ENCODE results near the gene TMEM63A. TPM values are rescaled to one million over a fixed set of nuclear protein-coding genes. Genes with fewer than 3 reads are reported as not detected.

TMEM63A gene
- total RNA-seq, 6 experiments from 2014 or later = 32.1 to 81.5 (median 44.9) TPM

DNA sequence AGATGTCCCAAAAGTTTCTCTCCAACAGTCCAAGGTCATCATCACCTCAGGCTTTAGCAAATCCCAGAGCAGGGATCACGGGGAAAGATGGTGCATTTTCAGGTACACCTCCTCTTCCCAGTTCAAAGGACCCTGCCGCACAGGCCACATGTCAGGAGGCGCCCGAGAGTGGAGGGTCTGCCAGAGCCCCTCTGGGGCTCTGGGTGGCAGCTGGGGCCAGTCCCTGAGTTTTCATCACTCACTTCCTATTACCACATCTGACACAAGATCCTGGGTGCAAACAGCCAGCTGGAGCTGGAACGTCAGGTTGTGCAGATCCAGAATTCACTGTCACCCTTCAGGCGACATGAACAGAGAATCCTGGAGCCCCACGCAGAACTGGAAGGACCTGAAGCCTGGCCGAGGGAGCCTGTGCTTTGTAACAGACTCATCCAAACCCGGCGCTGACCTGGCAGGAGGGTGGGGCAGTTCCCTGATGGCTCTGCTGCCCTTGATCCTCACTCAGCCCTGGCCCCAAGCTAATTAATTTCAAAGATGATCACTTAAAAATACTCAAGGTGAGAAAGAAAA lies 8.8 kb downstream of the TMEM63A start:
- DNase-seq (peak in 1 of 3 donors; percentile 29), ATAC-seq (no peak)
- TF ChIP-seq, protein P1, sequence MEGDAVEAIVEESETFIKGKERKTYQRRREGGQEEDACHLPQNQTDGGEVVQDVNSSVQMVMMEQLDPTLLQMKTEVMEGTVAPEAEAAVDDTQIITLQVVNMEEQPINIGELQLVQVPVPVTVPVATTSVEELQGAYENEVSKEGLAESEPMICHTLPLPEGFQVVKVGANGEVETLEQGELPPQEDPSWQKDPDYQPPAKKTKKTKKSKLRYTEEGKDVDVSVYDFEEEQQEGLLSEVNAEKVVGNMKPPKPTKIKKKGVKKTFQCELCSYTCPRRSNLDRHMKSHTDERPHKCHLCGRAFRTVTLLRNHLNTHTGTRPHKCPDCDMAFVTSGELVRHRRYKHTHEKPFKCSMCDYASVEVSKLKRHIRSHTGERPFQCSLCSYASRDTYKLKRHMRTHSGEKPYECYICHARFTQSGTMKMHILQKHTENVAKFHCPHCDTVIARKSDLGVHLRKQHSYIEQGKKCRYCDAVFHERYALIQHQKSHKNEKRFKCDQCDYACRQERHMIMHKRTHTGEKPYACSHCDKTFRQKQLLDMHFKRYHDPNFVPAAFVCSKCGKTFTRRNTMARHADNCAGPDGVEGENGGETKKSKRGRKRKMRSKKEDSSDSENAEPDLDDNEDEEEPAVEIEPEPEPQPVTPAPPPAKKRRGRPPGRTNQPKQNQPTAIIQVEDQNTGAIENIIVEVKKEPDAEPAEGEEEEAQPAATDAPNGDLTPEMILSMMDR (IDR thresholded peaks at IDR 0.05) = no peak
- no peak for TF ChIP-seq POLR2A (IDR thresholded peaks at IDR 0.05)
- 74% methylated on average over 4 of the region's 10 CpGs for WGBS (ENCODE audit: insufficient coverage, low coverage, low lambda C conversion rate, missing lambda C conversion rate)
- H3K27ac ChIP-seq = no peak overlapping the region
- H3K9me3 ChIP-seq = no peaks in the 10 kb centered on the region
- intact Hi-C loops (cut with DNase I) = no loop called here
- H3K4me3 ChIP-seq = no peak overlapping the region
- peaks cover 0 to 20% (median 6%) of the 10 kb centered on the region in 4 donors for H3K4me1 ChIP-seq
- peaks cover 0 to 74% (median 31%) of the 10 kb centered on the region in 4 donors for H3K36me3 ChIP-seq
- H3K27me3 ChIP-seq = no peaks in the 10 kb centered on the region

DNA sequence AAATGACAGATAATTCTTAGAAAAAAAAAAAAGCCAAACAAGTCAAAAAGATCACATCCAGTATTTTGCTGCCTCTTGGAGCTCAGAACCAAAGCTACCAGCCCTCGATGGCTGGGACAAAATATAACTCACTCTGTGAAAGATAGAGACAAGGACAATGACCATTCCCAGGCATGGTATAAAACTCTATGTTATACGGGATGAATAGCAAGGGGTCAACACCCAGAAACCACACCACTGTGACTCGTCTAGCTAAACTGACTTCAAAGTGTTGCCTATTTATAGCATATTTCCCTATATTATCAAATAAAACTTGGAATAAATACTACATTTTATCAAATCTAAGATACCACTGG lies 10.1 kb downstream of the TMEM63A start:
- DNase-seq (no peak), ATAC-seq (no peak)
- Histone ChIP-seq H3K9me3 (no peaks in the 10 kb centered on the region), H3K27me3 (no peaks in the 10 kb centered on the region), H3K36me3 (peaks cover 5 to 83% (median 34%) of the 10 kb centered on the region in 4 donors), H3K27ac (no peak overlapping the region), H3K4me3 (no peak overlapping the region), H3K4me1 (peaks cover 0 to 7% (median 0%) of the 10 kb centered on the region in 4 donors)
- no peak for TF ChIP-seq POLR2A (IDR thresholded peaks at IDR 0.05)
- TF ChIP-seq, protein P1 (IDR thresholded peaks at IDR 0.05) = no peak
- 72% methylated on average over 3 of the region's 3 CpGs for WGBS (ENCODE audit: insufficient coverage, low coverage, low lambda C conversion rate, missing lambda C conversion rate)
- intact Hi-C loops (cut with DNase I) = no loop called here

DNA sequence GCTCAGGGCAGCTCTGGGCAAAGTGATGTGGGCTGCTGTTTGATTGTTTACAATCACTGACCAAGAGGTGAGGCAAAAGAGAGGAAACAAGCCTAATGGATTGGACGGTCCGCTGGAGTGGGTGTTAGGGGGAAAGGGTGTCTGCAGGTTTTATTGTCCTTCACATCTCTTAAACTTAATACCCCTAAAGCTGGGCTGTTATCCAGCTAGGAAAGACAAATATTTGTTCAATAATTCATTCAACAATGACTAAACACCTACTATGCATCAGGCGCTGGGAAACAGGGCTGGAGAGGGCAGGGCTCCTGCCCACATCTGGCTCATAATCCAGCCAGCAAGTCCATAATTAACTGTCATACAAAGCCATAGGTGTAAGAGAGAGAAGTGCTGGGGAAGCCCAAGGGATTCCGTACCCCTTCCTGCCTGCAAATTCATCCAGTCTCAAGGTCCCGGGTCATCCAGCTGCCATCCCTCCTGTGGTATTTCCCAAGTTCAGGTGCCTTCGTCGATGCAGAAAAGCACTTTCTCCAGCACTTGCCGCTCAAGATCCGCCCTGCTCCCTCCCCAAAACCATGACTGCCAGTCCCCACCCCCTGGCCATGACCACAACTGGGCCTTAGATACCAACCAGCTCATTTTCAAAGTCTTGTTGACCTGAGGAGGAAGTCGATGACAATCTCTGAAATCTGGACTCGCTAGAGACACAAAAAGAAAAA lies 10.7 kb downstream of the TMEM63A start:
- Histone ChIP-seq H3K4me3 (no peak overlapping the region), H3K9me3 (no peaks in the 10 kb centered on the region), H3K4me1 (peaks cover 0 to 6% (median 0%) of the 10 kb centered on the region in 4 donors), H3K36me3 (peaks cover 5 to 84% (median 35%) of the 10 kb centered on the region in 4 donors), H3K27ac (no peak overlapping the region), H3K27me3 (no peaks in the 10 kb centered on the region)
- DNase-seq = peak in 1 of 3 donors; percentile 30
- ATAC-seq = peak in 3 of 4 donors; percentile 60 to 83 (median 69)
- intact Hi-C loops (cut with DNase I) = no loop called here
- WGBS (ENCODE audit: insufficient coverage, low coverage, low lambda C conversion rate, missing lambda C conversion rate) = 54% methylated on average over 4 of the region's 11 CpGs
- TF ChIP-seq, protein P1 (IDR thresholded peaks at IDR 0.05) = no peak
- no peak for TF ChIP-seq POLR2A (IDR thresholded peaks at IDR 0.05)

DNA sequence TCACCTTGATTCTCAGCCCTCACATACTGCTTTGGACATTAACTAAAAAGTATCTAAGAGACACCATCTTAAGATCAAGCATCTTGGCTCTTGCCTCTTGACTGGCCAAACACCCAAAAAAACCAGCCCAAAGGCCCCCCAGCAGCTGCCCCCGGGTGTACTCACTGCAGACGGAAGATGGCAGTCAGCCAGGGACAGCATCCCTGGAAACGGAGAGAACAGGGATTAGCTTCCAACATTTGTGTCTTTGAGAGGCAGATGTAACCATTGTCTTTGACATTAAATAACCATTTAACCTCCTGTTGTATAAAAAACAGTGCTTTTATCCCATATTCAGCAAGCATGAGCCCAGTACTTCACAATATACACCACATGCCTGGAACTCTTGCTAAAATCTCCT lies 11.3 kb downstream of the TMEM63A start:
- Histone ChIP-seq H3K27ac (no peak overlapping the region), H3K9me3 (no peaks in the 10 kb centered on the region), H3K4me1 (peaks cover 0 to 6% (median 0%) of the 10 kb centered on the region in 4 donors), H3K4me3 (no peak overlapping the region), H3K36me3 (peaks cover 5 to 86% (median 36%) of the 10 kb centered on the region in 4 donors), H3K27me3 (no peaks in the 10 kb centered on the region)
- intact Hi-C loops (cut with DNase I) = no loop called here
- TF ChIP-seq POLR2A (IDR thresholded peaks at IDR 0.05) = no peak
- TF ChIP-seq, protein P1 (IDR thresholded peaks at IDR 0.05) = no peak
- ATAC-seq (no peak), DNase-seq (peak in 1 of 3 donors; percentile 24)
- 42% methylated on average over 3 of the region's 3 CpGs for WGBS (ENCODE audit: insufficient coverage, low coverage, low lambda C conversion rate, missing lambda C conversion rate)
